Jurkat, Clone E6-1 (cell line): Measurements from ENCODE around the gene CTBP1.
A peak's percentile ranks its signal among the peaks of the same experiment; 100 is the strongest.

ENCODE experiments used
- DNase-seq: peaks from one replicate; pipeline ENCODE4 v3.0.0-alpha.2; 2011; ENCODE audit warnings: low read depth, low spot score
- H3K4me3 ChIP-seq: 2 replicates; pipeline ENCODE4 v1.5.1; 2011; ENCODE audit warnings: mild to moderate bottlenecking, low read length, control low read depth, moderate library complexity

The CTBP1 gene

GRCh38 chr4:1216076-1216614 is 32.8 kb downstream of the CTBP1 start:
- peak overlapping the region; percentile 50 for H3K4me3 ChIP-seq
- DNase-seq = no peak

- no peak for DNase-seq
- no peak overlapping the region for H3K4me3 ChIP-seq
These were observed 33.5 kb downstream of the CTBP1 start for GRCh38 chr4:1215141-1216075.

DNA sequence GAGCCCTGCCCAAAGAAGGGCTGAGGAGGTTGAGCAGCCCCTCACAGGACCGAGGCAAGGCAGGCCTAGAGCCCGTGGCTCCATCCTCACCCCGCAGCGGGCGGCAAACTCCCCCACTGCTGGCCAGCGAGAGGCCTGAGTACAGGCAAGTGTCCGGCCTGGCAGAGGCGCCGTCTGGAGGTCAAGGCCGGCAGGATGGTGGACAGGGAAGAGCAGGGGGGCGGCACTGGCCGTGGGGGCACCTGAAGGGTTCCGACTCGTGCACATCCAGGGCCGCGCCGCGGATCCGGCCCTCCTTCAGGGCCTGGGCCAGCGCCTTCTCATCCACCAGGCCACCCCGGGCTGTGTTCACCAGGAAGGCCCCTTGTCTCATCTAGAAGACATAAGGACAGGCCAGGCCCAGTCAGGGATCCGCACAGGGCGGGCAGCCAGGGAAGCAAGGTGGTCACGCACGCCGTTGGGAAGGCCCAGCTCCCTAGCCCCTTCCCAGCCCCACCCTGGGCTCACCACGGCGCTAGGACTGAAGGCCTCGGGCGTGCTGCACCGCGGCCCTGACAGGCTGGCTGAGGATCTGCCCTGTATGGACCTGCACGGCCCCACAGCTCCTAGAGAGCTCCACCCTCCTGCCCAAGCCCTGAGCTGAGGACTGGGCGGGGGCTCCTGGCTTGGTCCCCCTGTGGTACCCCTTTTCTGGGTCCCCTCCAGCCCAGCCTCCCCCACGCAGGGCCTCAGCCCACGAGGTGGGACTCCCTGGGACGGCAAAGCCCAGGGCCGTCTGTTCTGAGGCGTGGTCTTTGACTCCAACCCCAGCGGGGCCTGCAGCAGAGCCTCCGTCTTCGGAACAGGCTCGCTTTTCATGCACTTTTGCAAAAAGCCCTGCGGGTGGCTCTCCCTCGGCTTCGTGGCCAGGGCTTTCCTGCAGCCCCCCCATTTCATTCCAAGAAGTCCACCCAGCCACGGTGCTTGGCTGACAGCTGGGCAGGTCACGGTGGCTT is 34.5 kb downstream of the CTBP1 start:
- no peak overlapping the region for H3K4me3 ChIP-seq

DNA sequence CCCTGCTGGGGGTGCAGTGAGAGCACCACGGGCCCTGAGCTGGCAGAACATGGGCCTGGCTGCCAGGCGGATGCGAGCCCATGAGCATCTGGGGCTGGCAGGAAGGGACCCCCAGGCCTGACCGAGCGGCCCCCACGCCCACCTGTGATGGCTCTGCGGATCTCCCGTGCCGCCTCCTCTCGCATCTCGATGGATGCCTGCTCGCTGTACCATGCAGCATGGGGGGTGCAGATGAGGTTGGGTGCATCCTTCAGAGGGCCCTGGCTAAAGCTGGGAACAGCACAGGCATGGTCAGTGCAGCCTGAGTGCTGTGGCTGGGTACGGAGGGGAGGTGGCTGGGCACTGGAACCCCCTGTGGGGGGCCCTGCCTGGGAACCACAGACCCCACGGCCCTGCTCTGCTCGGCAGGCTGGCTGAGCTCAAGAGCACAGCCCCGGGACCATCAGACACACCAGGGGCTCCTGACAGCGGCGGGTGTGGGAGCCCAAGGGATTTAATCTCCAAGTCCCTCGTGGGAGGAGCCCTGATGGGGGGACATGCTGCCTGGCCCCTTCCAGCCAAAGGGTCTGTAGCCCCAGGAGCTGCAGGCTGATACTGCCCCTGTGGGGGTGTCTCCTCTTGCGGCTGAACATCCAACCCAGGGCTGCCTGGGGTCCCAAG is 35.5 kb downstream of the CTBP1 start:
- no peak overlapping the region for H3K4me3 ChIP-seq
- DNase-seq = no peak

More for the DNA sequence above, 34.5 kb downstream of the CTBP1 start:
- DNase-seq = no peak

GRCh38 chr4:1212546-1213335 is 36.2 kb downstream of the CTBP1 start:
- DNase-seq = no peak
- no peak overlapping the region for H3K4me3 ChIP-seq

- no peak overlapping the region for H3K4me3 ChIP-seq
- DNase-seq = no peak
These were observed 36.9 kb downstream of the CTBP1 start for GRCh38 chr4:1211891-1212545.

GRCh38 chr4:1211371-1211770 is 37.6 kb downstream of the CTBP1 start:
- DNase-seq = no peak
- H3K4me3 ChIP-seq = no peak overlapping the region

- no peak for DNase-seq
- H3K4me3 ChIP-seq = no peak overlapping the region
These were observed 38.0 kb downstream of the CTBP1 start for GRCh38 chr4:1210971-1211370.

DNA sequence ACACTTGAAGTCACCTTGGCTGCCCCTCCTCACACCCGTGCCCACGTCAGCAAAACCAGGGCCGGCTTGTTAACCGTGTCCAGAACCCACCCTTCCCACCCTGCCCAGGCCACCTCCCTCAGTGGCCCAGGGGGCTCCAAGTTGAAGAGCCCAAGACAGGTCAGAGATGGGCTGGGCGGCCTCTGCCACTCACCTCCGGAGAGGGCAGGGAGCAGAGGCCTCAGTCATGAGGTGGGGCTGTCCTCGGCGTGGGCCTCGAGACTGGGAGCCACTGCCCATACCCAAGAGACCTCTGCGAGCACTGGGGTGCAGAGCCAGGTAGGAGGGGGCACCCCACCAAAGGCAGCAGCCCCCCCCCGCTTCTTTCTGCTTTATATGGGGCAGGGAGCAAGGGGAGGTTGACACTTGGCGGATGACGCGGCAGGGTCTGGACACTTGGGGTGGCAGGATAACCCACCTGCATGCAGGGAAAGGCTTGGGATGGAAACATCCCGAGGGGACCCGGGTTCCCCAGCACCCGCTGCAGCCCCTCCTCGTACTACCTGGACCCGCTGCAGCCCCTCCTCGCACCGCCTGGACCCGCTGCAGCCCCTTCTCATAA is 38.6 kb downstream of the CTBP1 start:
- no peak overlapping the region for H3K4me3 ChIP-seq
- DNase-seq = no peak

GRCh38 chr4:1209821-1210220 is 39.1 kb downstream of the CTBP1 start:
- DNase-seq = no peak
- H3K4me3 ChIP-seq = no peak overlapping the region

DNA sequence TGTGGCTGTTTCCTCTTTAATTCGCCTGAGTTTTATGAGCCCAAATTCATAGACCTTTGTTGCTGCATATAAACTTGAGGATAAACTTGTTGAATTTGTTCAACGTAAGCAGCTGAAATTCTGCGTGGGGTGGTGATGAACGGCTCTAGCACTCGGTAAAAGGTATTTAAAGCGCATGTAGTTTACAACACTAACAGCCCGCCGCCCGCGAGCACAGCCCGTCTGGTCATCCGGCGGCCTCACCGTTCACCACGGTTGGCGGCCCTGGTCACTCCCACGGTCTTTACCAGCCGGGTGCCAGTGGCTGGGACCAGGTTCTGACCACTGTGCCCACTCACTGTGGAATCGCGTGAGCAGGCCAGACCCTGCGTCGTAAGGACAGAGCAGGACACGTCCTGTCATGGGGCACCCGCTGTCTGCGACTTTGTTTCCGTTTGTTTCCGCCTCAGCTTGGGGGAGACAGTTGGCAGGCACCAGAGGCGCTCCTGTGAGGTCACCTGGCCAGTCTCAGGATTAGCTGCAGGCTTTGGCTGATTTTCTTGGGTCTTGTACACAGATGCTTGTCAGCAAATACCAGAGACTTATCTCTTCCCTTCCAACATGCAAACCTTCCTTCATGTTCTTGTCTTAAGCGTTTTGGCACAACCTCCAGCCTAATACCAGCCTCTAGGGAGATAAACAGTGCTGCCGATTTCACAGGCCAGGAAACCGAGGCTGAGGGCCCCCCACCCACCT is 39.8 kb downstream of the CTBP1 start:
- H3K4me3 ChIP-seq = no peak overlapping the region
- DNase-seq = no peak

- H3K4me3 ChIP-seq = no peak overlapping the region
- DNase-seq = no peak
These were observed 40.5 kb downstream of the CTBP1 start for GRCh38 chr4:1208266-1208961.

GRCh38 chr4:1207603-1208265 is 41.2 kb downstream of the CTBP1 start:
- no peak overlapping the region for H3K4me3 ChIP-seq
- no peak for DNase-seq

DNA sequence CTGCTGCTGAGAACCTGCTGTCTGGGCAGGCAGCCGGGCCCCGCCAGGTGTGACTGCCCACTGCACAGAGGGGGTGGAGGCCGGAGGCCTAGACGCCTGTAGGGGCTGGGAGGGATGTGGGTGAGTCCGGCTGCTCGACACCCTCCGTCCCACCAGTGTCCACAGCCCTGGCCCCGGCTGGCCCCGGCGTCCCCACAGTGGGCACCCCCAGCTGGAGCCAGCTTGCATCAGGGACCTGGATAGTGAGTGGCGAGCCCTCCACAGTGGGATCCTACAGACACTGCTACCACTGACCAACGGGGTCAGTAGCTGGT is 41.8 kb downstream of the CTBP1 start:
- DNase-seq = no peak
- no peak overlapping the region for H3K4me3 ChIP-seq

DNA sequence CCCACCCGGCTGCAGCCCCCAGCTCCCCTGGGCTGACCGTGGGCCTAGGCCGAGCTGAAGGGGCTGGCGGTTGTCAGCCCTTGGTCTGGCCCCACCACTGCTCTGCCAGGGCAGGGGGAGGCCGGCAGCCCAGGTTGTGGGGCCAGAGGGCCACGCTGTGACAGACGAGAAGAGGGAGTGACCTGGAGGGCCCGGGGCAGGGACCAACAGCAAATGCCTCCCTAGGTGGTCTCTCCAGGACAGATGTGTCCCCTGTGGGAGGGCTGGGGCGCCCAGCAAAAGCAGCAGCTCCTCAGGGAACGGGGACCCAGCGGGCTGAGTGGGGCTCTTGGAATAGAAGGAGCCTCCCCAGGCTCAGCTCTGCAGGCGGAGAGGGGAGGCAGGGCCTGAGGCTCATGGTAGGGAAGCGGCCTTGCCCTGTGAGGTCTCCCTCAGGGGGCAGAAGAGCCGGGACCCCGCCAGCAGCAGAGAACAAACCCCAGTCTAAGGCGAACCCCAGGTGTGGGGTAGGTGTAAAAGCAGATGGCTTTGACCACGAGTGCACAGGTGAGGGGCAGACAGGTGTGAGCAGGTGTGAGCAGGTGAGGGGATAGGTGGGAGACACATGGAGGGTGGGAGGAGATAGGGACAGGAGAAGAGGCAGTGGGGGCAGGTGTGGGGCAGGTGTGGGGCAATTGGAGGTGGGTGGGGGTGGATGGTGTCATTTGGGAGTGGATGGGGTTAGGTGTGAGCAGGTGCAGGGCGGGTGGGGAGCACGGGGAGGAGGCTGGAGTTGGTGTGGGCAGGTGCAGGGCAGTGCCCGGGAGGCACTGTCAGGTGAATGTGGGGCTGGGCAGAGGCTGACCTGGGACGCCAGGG is 42.4 kb downstream of the CTBP1 start:
- DNase-seq = no peak

More for the DNA sequence above, 42.4 kb downstream of the CTBP1 start:
- no peak overlapping the region for H3K4me3 ChIP-seq
